Measurements from ENCODE around the gene CDC42EP4. TPM values are rescaled to one million over a fixed set of nuclear protein-coding genes. Genes with fewer than 3 reads are reported as not detected.
"Not testable (repeated sequence)": the region's sequence is repeated elsewhere in the genome, so short reads cannot be mapped to it uniquely, and the experiment has no call there.

Gene CDC42EP4
- total RNA-seq, 1 donor from 2014 or later = 20.9 TPM

- DNase-seq (ENCODE audit: low spot score) = no peak
These were observed 8.9 kb upstream of the CDC42EP4 start for GRCh38 chr17:73320601-73321264.

DNA sequence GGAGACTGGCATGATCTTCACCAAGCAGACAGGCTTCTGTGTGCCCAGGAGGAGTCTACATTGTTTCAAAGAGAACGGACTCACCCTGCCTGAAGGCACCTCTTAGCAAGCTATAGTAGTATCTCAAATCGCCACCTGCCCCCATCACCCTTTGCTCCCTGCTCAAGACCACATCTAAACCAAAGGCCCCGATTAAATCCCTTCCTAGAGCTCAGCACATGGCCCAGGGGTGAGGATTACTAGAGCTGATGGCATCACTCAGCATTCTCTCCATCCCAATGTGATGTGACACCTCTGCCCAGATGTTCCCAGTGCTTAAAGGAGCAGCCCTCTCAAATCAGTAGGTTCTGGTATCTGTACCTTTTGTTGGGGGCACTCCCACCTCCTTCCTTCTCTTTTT, 8.0 kb upstream of the CDC42EP4 start:
- DNase-seq (ENCODE audit: low spot score) = no peak

DNA sequence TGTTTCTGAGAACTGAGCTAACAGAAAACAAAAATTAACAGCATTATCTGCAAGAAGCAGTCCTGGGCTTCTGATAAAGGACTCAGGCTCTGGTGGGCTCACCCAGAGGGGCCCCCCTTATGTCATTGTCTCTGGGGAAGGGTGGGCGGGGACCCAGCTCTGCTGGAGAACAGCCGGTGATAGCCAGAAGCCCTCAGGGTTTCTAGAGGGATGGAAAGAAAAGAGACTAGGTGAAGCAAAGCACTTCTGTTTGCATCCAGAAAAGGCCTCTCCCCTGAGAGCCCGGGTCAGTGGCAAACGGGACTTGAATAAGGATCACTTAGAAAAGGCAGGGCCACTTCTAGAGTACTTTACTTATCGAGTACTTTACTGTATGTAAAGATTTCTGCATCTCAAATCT, 7.0 kb upstream of the CDC42EP4 start:
- no peak for DNase-seq (ENCODE audit: low spot score)

GRCh38 chr17:73318427-73318813, 6.6 kb upstream of the CDC42EP4 start:
- DNase-seq (ENCODE audit: low spot score) = no peak

DNA sequence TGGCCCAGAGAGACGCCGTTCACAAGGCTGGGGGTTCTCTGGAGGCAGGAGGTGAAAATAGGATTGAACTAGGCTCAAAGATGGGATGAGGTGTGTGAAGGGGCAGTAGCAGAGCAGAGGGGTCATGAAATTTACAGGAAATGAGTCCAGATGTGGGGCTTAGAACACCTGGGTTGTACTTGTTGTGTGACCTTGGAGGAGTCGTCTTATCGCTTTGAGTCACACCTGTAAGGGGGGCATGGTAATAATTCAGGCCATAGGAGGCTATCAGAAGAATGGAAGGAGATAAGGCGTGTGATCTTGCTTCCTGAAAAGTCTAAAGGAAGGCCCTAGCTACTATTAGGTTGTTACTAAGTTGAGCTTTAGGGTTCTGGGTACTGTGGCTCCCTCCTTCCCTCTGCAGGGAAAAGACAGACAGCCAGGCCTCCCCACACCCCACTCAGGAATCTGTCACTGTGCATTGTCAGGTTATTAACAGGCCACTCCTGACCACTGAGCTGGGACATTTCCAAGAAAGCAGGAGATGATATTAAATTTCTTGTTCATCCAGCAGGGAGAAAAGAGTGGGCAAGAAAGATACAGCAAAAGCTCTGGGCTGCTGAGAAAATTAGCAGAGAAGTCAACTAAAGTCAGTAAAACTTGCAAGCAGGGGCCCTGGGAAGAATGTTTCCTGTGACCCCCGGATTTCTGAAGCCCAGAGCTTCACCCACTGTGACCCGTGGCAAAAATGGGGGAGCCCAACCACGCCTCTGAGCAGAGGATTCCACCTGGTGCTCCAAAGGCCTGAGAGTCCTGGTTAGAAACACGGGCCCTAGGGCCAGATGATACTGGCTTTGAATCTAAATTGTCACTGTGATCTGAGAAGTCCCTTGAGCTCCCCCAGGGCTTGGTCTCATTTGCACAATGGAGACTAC, 6.0 kb upstream of the CDC42EP4 start:
- peak; percentile 77 for DNase-seq (ENCODE audit: low spot score)

DNA sequence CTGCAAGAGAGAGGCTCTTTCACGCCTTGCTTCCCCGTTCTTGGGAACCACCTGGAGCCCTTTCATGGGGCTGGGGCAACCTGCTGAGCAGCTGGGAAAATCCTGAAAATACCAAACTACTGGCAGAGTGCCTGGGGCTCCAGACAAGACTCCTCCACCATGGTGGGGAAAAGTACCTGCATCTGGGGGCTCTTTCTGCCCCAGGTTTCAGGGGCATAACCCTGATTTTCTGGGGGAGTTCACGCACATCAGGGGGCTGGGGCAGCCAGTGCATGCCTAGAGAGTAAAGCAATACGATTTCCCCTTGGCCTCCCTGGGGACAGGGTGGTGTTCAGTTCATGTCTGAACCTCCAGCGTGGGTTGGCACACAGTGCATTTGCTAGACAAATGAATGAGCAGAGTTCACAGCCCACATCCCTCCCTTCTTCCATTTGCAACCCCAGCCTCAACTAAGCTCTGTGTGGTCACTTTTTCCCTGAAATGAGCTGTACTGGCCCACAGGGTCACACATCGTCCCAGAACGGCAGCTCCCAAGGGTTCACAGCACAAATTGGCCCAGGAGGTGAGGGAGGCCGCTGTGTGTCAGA, 5.2 kb upstream of the CDC42EP4 start:
- DNase-seq (ENCODE audit: low spot score) = no peak

GRCh38 chr17:73315471-73315870, 3.7 kb upstream of the CDC42EP4 start:
- peak; percentile 92 for DNase-seq (ENCODE audit: low spot score)

DNA sequence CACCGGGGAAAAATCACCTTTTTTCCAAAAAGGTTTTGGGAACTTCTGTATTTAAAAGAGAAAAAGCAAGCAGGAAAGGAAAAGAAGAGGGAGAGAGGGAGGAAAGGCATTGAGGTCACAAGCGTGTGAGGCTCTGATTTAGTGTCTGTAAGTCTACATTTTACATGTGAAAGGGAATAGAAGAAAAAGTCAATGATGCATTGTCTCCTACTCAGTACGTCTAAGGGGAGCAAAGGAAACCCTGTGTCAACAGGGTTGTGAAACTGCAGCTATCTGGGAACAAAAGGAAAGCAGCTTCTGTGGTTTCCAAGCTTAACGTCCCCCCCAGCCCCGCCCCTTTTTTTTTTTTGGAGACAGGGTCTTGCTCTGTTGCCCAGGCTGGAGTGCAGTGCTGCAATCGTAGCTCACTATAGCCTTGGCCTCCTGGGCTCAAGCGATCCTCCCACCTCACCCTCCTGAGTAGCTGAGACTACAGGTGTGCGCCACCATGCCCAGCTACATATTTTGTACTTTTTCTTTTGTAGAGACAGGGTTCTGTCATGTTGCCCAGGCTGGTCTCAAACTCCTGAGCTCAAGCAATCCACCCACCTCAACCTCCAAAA, 1.8 kb upstream of the CDC42EP4 start:
- DNase-seq (ENCODE audit: low spot score) = no peak

- DNase-seq (ENCODE audit: low spot score) = not testable (repeated sequence)
These were observed 1.1 kb upstream of the CDC42EP4 start for GRCh38 chr17:73312887-73313286.

DNA sequence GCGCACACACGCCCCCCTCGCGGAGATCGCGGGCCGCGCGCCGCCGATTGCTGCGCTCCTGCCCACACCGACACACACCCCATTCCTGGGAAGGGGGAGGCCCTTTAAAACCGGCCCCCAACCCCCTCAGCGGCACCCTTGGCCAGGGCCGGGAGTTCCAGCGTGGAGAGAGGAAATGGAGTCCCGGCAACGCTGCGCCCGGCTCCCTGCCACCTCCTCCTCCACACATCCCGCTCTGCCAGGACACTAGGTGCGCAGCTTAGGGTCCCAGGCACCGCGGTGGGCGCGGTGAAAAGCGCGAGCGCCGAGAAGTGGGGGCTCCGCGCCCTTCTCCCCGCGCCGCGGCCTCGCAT, 397 bp downstream of the CDC42EP4 start:
- no peak for DNase-seq (ENCODE audit: low spot score)

GRCh38 chr17:73309727-73310596, 1.8 kb downstream of the CDC42EP4 start:
- DNase-seq (ENCODE audit: low spot score) = no peak

DNA sequence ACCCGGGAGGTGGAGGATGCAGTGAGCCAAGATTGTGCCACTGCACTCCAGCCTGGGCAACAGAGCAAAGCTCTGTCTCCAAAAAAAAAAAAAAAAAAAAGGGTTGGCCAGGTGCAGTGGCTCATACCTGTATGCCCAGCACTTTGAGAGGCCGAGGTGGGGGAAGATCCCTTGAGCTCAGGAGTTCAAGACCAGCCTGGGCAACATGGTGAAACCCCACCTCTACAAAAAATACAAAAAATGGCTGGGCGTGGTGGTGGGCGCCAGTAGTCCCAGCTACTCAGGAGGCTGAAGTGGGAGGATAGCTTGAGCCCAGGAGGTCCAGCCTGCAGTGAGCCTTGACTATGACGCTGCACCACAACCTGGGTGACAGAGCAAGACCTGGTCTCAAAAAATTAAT, 2.8 kb downstream of the CDC42EP4 start:
- DNase-seq (ENCODE audit: low spot score) = not testable (repeated sequence)

- DNase-seq (ENCODE audit: low spot score) = peak; percentile 97
These were observed 3.6 kb downstream of the CDC42EP4 start for GRCh38 chr17:73308017-73308823.

DNA sequence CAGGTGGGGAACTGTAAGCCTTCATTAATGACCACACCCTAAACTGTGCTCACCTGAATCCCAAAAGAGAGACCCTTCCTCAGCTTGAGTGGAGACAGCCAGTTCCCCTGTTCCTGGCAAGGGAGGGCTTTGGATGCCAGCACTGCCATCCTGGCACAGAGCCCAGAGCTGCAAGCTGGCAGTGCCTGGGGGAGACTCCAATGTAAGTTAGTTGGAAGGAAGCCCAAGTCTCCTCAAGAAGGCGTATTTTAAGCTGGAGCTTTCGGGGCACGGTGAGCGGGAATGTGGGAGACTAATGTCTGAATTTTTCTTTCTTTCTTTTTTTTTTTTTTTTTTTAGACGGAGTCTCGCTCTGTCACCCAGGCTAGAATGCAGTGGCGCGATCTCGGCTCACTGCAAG, 4.7 kb downstream of the CDC42EP4 start:
- DNase-seq (ENCODE audit: low spot score) = no peak

DNA sequence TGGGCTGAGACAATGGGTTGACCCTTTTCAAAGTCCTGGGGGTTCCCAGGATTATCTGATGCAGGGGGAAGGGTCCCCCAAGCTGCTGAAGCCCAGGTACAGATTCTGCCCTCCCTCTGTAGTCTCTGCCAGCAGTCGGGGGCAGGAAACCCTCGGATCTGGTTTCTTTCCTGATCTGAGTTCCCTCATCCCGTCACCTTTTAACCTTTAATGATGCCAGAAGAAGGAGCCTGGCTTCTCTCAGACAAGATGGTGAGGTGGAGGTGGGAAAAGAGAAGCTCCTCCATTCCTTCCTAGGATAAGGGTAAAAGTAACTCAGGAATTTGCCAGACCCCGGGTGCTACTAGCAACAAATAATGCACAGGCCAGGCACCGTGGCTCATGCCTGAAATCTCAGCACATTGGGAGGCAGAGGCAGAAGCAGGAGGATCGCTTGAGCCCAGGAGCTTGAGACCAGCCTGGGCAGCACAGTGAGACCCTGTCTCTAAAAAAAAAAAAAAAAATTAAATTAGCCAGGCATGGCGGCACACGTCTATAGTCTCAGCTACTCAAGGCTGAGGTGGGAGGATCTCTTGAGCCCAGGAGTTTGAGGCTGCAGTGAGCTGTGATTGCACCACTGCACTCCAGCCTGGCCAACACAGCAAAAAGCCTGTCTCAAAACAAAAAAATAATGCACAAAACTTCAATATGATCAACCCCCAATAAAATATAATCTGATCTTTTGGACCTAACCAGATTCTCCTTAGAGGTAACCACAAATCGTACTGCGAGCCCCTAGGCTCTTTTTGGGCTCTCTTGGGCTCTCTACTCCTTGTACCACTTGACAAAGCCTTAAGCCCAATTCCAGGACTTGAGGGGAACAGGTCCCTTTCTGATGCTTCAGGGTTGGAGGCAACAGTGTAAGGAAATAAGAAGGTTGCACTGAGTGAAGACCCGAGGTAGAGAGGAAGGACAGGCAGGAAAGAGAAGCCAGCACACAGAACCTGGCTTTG, 5.7 kb downstream of the CDC42EP4 start:
- DNase-seq (ENCODE audit: low spot score) = no peak

DNA sequence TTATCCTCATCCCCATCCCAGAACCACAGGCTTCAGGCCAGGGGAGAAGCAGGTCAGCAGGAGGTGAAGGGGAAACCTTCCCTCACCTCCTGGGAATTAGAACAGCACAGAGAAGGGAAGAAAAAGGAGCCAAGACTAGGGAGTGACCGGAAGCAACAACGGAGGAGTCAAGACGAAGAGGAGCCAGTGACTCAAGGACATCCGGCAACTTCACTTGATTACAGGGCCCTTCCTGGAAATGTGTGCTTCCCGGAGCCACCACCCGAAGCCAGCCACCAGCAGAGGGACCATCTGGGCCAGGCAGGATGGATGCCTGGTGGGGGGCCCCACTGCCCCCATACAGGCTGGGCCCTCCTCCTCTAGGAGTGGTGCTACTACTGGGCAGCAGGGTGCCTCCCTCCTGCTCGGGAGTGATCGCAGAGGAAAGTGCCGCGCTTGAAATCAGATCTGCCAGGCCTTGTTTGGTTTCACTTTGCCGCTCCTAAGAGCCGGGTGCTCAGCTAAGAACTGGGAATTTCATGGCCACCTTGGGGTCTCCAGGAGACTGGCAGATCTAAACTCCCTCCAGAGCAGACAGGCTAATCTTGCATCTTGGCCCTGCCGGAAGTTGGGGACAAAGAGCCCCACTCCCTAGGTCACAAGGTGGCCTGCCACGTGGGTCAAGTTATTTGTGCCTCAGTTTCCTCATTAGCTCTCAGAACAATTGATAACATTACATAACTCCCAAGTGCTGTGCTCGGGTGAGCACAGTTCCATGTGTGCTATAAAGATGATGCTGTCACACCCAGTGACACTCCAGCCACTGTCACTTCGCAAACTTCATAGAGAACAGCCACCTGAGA, 6.6 kb downstream of the CDC42EP4 start:
- peak; percentile 74 for DNase-seq (ENCODE audit: low spot score)

DNA sequence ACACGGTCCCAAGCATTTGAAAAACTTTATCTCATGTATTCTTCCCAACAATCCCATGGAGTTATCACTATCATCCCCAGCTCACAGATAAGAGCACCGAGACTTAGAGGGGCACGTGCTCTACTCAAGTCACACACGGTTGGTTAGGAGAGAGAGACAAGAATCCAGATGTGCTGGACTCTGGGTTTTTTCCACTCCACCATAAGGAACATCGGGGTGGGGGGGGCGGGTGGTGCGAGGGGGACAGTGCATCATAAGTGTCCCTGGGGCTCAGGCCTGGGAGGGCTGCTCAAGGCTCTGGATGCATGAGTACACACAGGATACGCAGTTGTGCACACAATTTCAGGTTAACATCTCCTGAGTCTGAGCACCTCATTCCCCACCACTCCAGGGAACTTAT, 7.4 kb downstream of the CDC42EP4 start:
- peak; percentile 73 for DNase-seq (ENCODE audit: low spot score)

- DNase-seq (ENCODE audit: low spot score) = no peak
These were observed 9.6 kb downstream of the CDC42EP4 start for GRCh38 chr17:73302189-73302588.

All from umbilical cord (tissue), 2 donors.